GM23338 (cell line): Measurements from ENCODE around the gene C1orf115. TPM values are rescaled to one million over a fixed set of nuclear protein-coding genes. Genes with fewer than 3 reads are reported as not detected.

ENCODE experiments used
- ATAC-seq: fragments of 200-7000 bp; cut with Tn5 transposase; 3 replicates; pipeline ENCODE4 v1.9.1; 2020
- DNase-seq: peaks from one replicate; pipeline ENCODE4 v3.0.0-alpha.2; 2015; ENCODE audit warnings: low spot score
- H2AFZ ChIP-seq: fragments of 200-600 bp; sonication (generic); 2 replicates; pipeline ENCODE4 v1.8.0; 2016; ENCODE audit warnings: antibody characterized with exemption, mild to moderate bottlenecking, moderate library complexity
- H3F3A ChIP-seq: fragments of 200-600 bp; sonication (generic); replicated peaks from 2 replicates; pipeline ENCODE4 v1.8.0; 2017; ENCODE audit warnings: antibody characterized with exemption, mixed run types, low read depth
- H3K27ac ChIP-seq: fragments of 200-600 bp; sonication (generic); 2 replicates; pipeline ENCODE4 v1.6.1; 2016; ENCODE audit warnings: low read depth
- H3K27me3 ChIP-seq: fragments of 200-600 bp; sonication (generic); 2 replicates; pipeline ENCODE4 v1.8.0; 2016; ENCODE audit warnings: mild to moderate bottlenecking, mixed run types, moderate library complexity; ENCODE audit not compliant: insufficient read depth
- H3K36me3 ChIP-seq: fragments of 200-600 bp; sonication (generic); 2 replicates; pipeline ENCODE4 v1.8.0; 2016; ENCODE audit warnings: mild to moderate bottlenecking; ENCODE audit not compliant: insufficient read depth
- H3K4me1 ChIP-seq: fragments of 200-600 bp; sonication (generic); 2 replicates; pipeline ENCODE4 v1.8.0; 2016; ENCODE audit warnings: mild to moderate bottlenecking, moderate library complexity; ENCODE audit not compliant: insufficient read depth
- H3K4me2 ChIP-seq: fragments of 200-600 bp; sonication (generic); 2 replicates; pipeline ENCODE4 v1.7.1; 2017; ENCODE audit warnings: mixed run types
- H3K4me3 ChIP-seq: fragments of 200-600 bp; sonication (generic); 2 replicates; pipeline ENCODE4 v1.6.1; 2016; ENCODE audit warnings: mixed run types
- H3K79me2 ChIP-seq: fragments of 200-600 bp; sonication (generic); replicated peaks from 2 replicates; pipeline ENCODE4 v1.8.0; 2017; ENCODE audit warnings: mild to moderate bottlenecking; ENCODE audit not compliant: insufficient read depth
- H3K9me2 ChIP-seq: fragments of 200-600 bp; sonication (generic); 2 replicates; pipeline ENCODE4 v1.8.0; 2017; ENCODE audit not compliant: insufficient read depth
- H4K20me1 ChIP-seq: fragments of 200-600 bp; sonication (generic); replicated peaks from 2 replicates; pipeline ENCODE4 v1.8.0; 2017; ENCODE audit warnings: mild to moderate bottlenecking; ENCODE audit not compliant: insufficient read depth
- H3K27ac Mint-ChIP-seq: 2 replicates; pipeline ENCODE4 v1.8.0; 2020; ENCODE audit warnings: inconsistent platforms, mild to moderate bottlenecking, moderate library complexity, mixed read lengths
- H3K27me3 Mint-ChIP-seq: 3 replicates; pipeline ENCODE4 v1.8.0; 2022; ENCODE audit warnings: low read depth, mild to moderate bottlenecking, moderate library complexity, mixed read lengths, inconsistent platforms; ENCODE audit not compliant: insufficient read depth, poor library complexity
- H3K36me3 Mint-ChIP-seq: 3 replicates; pipeline ENCODE4 v1.8.0; 2021; ENCODE audit warnings: low read depth, mild to moderate bottlenecking, inconsistent platforms, moderate library complexity, mixed read lengths
- H3K4me1 Mint-ChIP-seq: 3 replicates; pipeline ENCODE4 v1.8.0; 2020; ENCODE audit warnings: mild to moderate bottlenecking, inconsistent platforms, mixed read lengths
- H3K4me3 Mint-ChIP-seq: 3 replicates; pipeline ENCODE4 v1.8.0; 2021; ENCODE audit warnings: moderate library complexity, mild to moderate bottlenecking, inconsistent platforms, mixed read lengths
- H3K9me3 Mint-ChIP-seq: 3 replicates; pipeline ENCODE4 v1.8.0; 2020; ENCODE audit warnings: moderate library complexity, mild to moderate bottlenecking, inconsistent platforms, mixed read lengths
- CREB1 ChIP-seq: fragments of 250-450 bp; sonication (Bioruptor Pico); IDR thresholded peaks from 2 replicates; pipeline ENCODE4 v1.5.0; 2020; ENCODE audit warnings: low read depth, mild to moderate bottlenecking, moderate library complexity
- CTCF ChIP-seq, 2 experiments: fragments of 200-600 bp in 1 of 2; sonication (generic) in 1 of 2; conservative IDR thresholded peaks; 2 replicates each; pipeline versions ENCODE4 v1.5.1 to v1.6.1; 2016 to 2017; ENCODE audit warnings: antibody characterized with exemption in 2 of 2, low read depth in 2 of 2, mild to moderate bottlenecking in 2 of 2, moderate library complexity in 1 of 2
- ETS1 ChIP-seq: IDR thresholded peaks from 2 replicates; pipeline ENCODE4 v1.6.1; 2016; ENCODE audit warnings: antibody characterized with exemption
- EZH2 ChIP-seq: fragments of 200-600 bp; sonication (generic); IDR thresholded peaks from one replicate; pipeline ENCODE4 v1.8.0; 2017; ENCODE audit warnings: antibody characterized with exemption, mild to moderate bottlenecking, low read depth; ENCODE audit not compliant: unreplicated experiment
- EZH2phosphoT487 ChIP-seq: fragments of 200-600 bp; sonication (generic); IDR thresholded peaks from one replicate; pipeline ENCODE4 v1.8.1; 2018; ENCODE audit warnings: antibody characterized with exemption; ENCODE audit not compliant: unreplicated experiment
- JUNB ChIP-seq: IDR thresholded peaks from one replicate; pipeline ENCODE4 v1.6.1; 2016; ENCODE audit warnings: antibody characterized with exemption; ENCODE audit not compliant: unreplicated experiment
- NANOG ChIP-seq: IDR thresholded peaks from 2 replicates; pipeline ENCODE4 v1.6.1; 2016; ENCODE audit warnings: antibody characterized with exemption, borderline replicate concordance
- POLR2AphosphoS5 ChIP-seq: IDR thresholded peaks from 2 replicates; pipeline ENCODE4 v1.6.1; 2016; ENCODE audit warnings: antibody characterized with exemption, low read depth
- ZNF114 ChIP-seq: fragments of 250-450 bp; sonication (Bioruptor Pico); IDR thresholded peaks from 2 replicates; pipeline ENCODE4 v1.5.0; 2020; ENCODE audit warnings: mild to moderate bottlenecking, moderate library complexity
- ZNF331 ChIP-seq: fragments of 250-450 bp; sonication (Bioruptor Pico); IDR thresholded peaks from 2 replicates; pipeline ENCODE4 v1.5.0; 2020; ENCODE audit warnings: low read depth, mild to moderate bottlenecking, moderate library complexity
- ZNF462 ChIP-seq: fragments of 250-450 bp; sonication (Bioruptor Pico); IDR thresholded peaks from 2 replicates; pipeline ENCODE4 v1.5.0; 2020; ENCODE audit warnings: mild to moderate bottlenecking, moderate library complexity
- polyA plus RNA-seq: library from polyadenylated mRNA; unstranded; fragments of >200 nt; fragmentation: Nextera tagmentation; extraction: Ambion mirVana; gene quantifications from 2 replicates; pipeline ENCODE4 v1.2.1, GENCODE V29; 2016
- total RNA-seq: library from RNA; depleted of rRNA; stranded (reverse); fragments of >200 nt; shearing (Covaris generic); gene quantifications from 2 replicates; pipeline ENCODE4 v1.2.3, GENCODE V29; 2014

The C1orf115 gene
- total and polyA plus RNA-seq, 2 experiments from 2014 or later, result 2.5 to 6.0 TPM

- Histone ChIP-seq H3K4me1 (0 out of 2 replicates have a peak, but pooled peaks cover 3% of the 10 kb centered on the region), H3F3A (no peaks in the 10 kb centered on the region), H3K27ac (no peak overlapping the region), H3K27me3 (peaks cover 16% of the 10 kb centered on the region), H3K79me2 (no peaks in the 10 kb centered on the region), H4K20me1 (0 out of 2 replicates have a peak, but pooled peaks cover 3% of the 10 kb centered on the region), H2AFZ (no peak overlapping the region), H3K4me3 (no peak overlapping the region), H3K9me2 (peaks cover 11% of the 10 kb centered on the region; the same call in 1 of the 2 replicates), H3K36me3 (no peaks in the 10 kb centered on the region), H3K4me2 (no peak overlapping the region)
- Mint-ChIP-seq H3K4me3 (no peak overlapping the region), H3K36me3 (peaks cover 3% of the 10 kb centered on the region; the same call in 1 of the 3 replicates), H3K9me3 (no peaks in the 10 kb centered on the region), H3K27me3 (peaks cover 6% of the 10 kb centered on the region), H3K4me1 (peaks cover 11% of the 10 kb centered on the region), H3K27ac (no peak overlapping the region)
- no peak for ATAC-seq
- no peak for DNase-seq
- TF ChIP-seq JUNB (no peak), EZH2 (no peak)
These were observed 6.2 kb downstream of the C1orf115 start for GRCh38 chr1:220696226-220696862.

GRCh38 chr1:220696863-220697231 is 6.7 kb downstream of the C1orf115 start:
- no peaks in the 10 kb centered on the region for H3K36me3 ChIP-seq
- ATAC-seq, result no peak
- peaks cover under 1% of the 10 kb centered on the region for H3K27me3 Mint-ChIP-seq
- TF ChIP-seq EZH2 (no peak), EZH2phosphoT487 (no peak), ZNF331 (no peak), JUNB (no peak), NANOG (no peak), POLR2AphosphoS5 (no peak), ZNF462 (no peak), ETS1 (no peak), ZNF114 (CRISPR knock-in tag) (no peak), CREB1 (CRISPR knock-in tag) (no peak), CTCF (conservative IDR thresholded peaks at IDR 0.05; ENCODE audit: low read depth in 2 of 2) (no peak)

More at GRCh38 chr1:220696863-220697231, 6.7 kb downstream of the C1orf115 start:
- Histone ChIP-seq H3K4me3 (no peak overlapping the region), H3K9me2 (peaks cover 11% of the 10 kb centered on the region; the same call in 1 of the 2 replicates), H3K27me3 (peaks cover 11% of the 10 kb centered on the region), H3K4me2 (no peak overlapping the region), H2AFZ (no peak overlapping the region), H3F3A (no peaks in the 10 kb centered on the region), H3K79me2 (no peaks in the 10 kb centered on the region), H3K27ac (no peak overlapping the region), H4K20me1 (no peaks in the 10 kb centered on the region), H3K4me1 (no peaks in the 10 kb centered on the region)
- peaks cover 11% of the 10 kb centered on the region for H3K4me1 Mint-ChIP-seq
- H3K36me3 Mint-ChIP-seq, result peaks cover 3% of the 10 kb centered on the region; the same call in 1 of the 3 replicates
- no peaks in the 10 kb centered on the region for H3K9me3 Mint-ChIP-seq
- no peak overlapping the region for H3K4me3 Mint-ChIP-seq
- H3K27ac Mint-ChIP-seq, result no peak overlapping the region
- no peak for DNase-seq
